Renal cortical epithelial cell (primary cell): ENCODE measurements around the gene SERPINB2. TPM values are rescaled to one million over a fixed set of nuclear protein-coding genes. Genes with fewer than 3 reads are reported as not detected.
"Not testable (repeated sequence)": the region's sequence is repeated elsewhere in the genome, so short reads cannot be mapped to it uniquely, and the experiment has no call there.

Experiments
- DNase-seq: peaks from one replicate; pipeline ENCODE4 v3.0.0-alpha.2; 2011; ENCODE audit warnings: low read depth
- total RNA-seq: library from RNA; depleted of rRNA; stranded (reverse); fragments of >200 nt; gene quantifications from 2 replicates; pipeline ENCODE4 v1.2.3, GENCODE V29; 2014

Gene SERPINB2
- total RNA-seq, 1 donor from 2014 or later, result not detected

GRCh38 chr18:63936932-63937393 lies 49.5 kb downstream of the SERPINB2 start:
- no peak for DNase-seq

- no peak for DNase-seq
These were observed 52.5 kb downstream of the SERPINB2 start for GRCh38 chr18:63940008-63940407.

- not testable (repeated sequence) for DNase-seq
These were observed 53.1 kb downstream of the SERPINB2 start for GRCh38 chr18:63940543-63941050.

- DNase-seq, result no peak
These were observed 59.7 kb downstream of the SERPINB2 start for GRCh38 chr18:63947051-63947790.

- peak; percentile 20 for DNase-seq
These were observed 61.7 kb downstream of the SERPINB2 start, which contains the start of gene HMSD for GRCh38 chr18:63949068-63949737. Gene HMSD (plus strand): TSS chr18:63949301. CDS start chr18:63953456, 4,155 bp downstream.

- no peak for DNase-seq
These were observed 63.8 kb downstream of the SERPINB2 start for GRCh38 chr18:63951302-63951705.

Other genes starting within 250 kb of the SERPINB2 start
- gene SERPINB4, start 243.4 kb upstream of the SERPINB2 start, total RNA-seq, result 0.17 and 0.35 TPM in 2 replicates
- 0.40 and 1.9 TPM in 2 replicates for gene SERPINB3, start 225.8 kb upstream of the SERPINB2 start, total RNA-seq
- gene SERPINB11, start 184.7 kb upstream of the SERPINB2 start, total RNA-seq, result not detected in 2 replicates
- gene SERPINB7, start 112.3 kb upstream of the SERPINB2 start, total RNA-seq, result 0.25 and 28.0 TPM in 2 replicates
- gene SERPINB10, start 20.3 kb downstream of the SERPINB2 start, total RNA-seq, result not detected in 2 replicates
- 0.17 TPM in 1 of 2 replicates, not detected in the other for gene HMSD, start 61.6 kb downstream of the SERPINB2 start, total RNA-seq
- 20.9 and 30.9 TPM in 2 replicates for gene SERPINB8, start 82.4 kb downstream of the SERPINB2 start, total RNA-seq